HEK293 (cell line): ENCODE measurements around the gene ANGPT4.

Source experiments
- MEIS1 ChIP-seq: sonication (generic); formaldehyde crosslinking; IDR thresholded peaks from 2 replicates; pipeline ENCODE4 v1.8.1; 2022; ENCODE audit warnings: missing genetic modification reagents, mild to moderate bottlenecking, borderline replicate concordance
- TCF7L2 ChIP-seq: IDR thresholded peaks from 2 replicates; pipeline ENCODE4 v1.6.1; 2011; ENCODE audit warnings: low read depth, mild to moderate bottlenecking, inconsistent platforms, low read length, moderate library complexity, borderline replicate concordance
- WT1 ChIP-seq: fragments of 450-650 bp; formaldehyde crosslinking; IDR thresholded peaks from 2 replicates; pipeline ENCODE4 v1.5.1; 2016; ENCODE audit warnings: missing biosample characterization, missing genetic modification characterization
- YY1 ChIP-seq: fragments of 450-650 bp; formaldehyde crosslinking; IDR thresholded peaks from 2 replicates; pipeline ENCODE4 v1.5.1; 2018; ENCODE audit warnings: missing biosample characterization, missing genetic modification characterization
- ZFP3 ChIP-seq: fragments of 450-650 bp; formaldehyde crosslinking; IDR thresholded peaks from 2 replicates; pipeline ENCODE4 v1.5.1; 2016; ENCODE audit warnings: low read depth, missing biosample characterization, missing genetic modification characterization
- ZNF114 ChIP-seq: fragments of 450-650 bp; formaldehyde crosslinking; IDR thresholded peaks from 2 replicates; pipeline ENCODE4 v1.5.0; 2017; ENCODE audit warnings: missing biosample characterization, missing genetic modification characterization
- ZNF274 ChIP-seq, 2 experiments: fragments of 200-500 bp in 1 of 2; fragments of 450-650 bp in 1 of 2; sonication (Bioruptor generic) in 1 of 2; formaldehyde crosslinking in 1 of 2; IDR thresholded peaks; 2 replicates each; pipeline versions ENCODE4 v1.5.1 to v1.6.1; 2014 to 2016; ENCODE audit warnings: borderline replicate concordance in 1 of 2, inconsistent platforms in 1 of 2, low read length in 1 of 2, missing biosample characterization in 1 of 2, missing genetic modification characterization in 1 of 2
- ZNF530 ChIP-seq: fragments of 450-650 bp; formaldehyde crosslinking; IDR thresholded peaks from 2 replicates; pipeline ENCODE4 v1.5.1; 2016; ENCODE audit warnings: low read depth, missing biosample characterization, missing genetic modification characterization
- ZNF629 ChIP-seq: fragments of 450-650 bp; formaldehyde crosslinking; IDR thresholded peaks from 2 replicates; pipeline ENCODE4 v1.5.1; 2017; ENCODE audit warnings: missing biosample characterization, missing genetic modification characterization
- TF ChIP-seq, protein P1 (sequence below): fragments of 450-650 bp; formaldehyde crosslinking; IDR thresholded peaks from 2 replicates; pipeline ENCODE4 v1.5.1; 2016; ENCODE audit warnings: missing biosample characterization, missing genetic modification characterization
- TF ChIP-seq, protein P2 (sequence below): fragments of 450-650 bp; formaldehyde crosslinking; IDR thresholded peaks from 2 replicates; pipeline ENCODE4 v1.5.1; 2017; ENCODE audit warnings: missing biosample characterization, missing genetic modification characterization
- TF ChIP-seq, protein P3 (sequence below): fragments of 450-650 bp; formaldehyde crosslinking; IDR thresholded peaks from 2 replicates; pipeline ENCODE4 v1.5.1; 2016; ENCODE audit warnings: missing biosample characterization, missing genetic modification characterization, low read depth
- TF ChIP-seq, protein P4 (sequence below): fragments of 450-650 bp; formaldehyde crosslinking; IDR thresholded peaks from 2 replicates; pipeline ENCODE4 v1.5.1; 2016; ENCODE audit warnings: missing biosample characterization, missing genetic modification characterization

DNA sequence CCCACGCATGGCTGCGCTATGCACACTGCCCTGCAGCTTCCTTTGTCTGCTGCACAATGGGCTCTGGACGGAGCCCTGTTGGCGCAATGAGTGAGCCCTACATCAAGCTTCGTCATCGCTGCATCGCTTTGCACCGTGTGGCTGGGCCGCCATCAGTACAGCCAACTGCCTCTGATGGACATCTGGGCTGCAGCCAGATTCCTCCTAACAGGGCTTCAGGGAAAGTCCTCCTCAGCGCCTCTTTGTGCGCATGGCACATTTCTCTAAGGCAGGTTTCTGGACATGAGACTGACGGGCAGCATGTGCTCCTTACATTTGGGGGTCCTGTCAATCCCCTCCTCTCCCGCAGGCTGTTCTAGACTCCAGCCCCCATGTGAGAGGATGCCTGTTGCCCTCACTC, 29.7 kb upstream of the ANGPT4 start:
- TF ChIP-seq, protein P1, sequence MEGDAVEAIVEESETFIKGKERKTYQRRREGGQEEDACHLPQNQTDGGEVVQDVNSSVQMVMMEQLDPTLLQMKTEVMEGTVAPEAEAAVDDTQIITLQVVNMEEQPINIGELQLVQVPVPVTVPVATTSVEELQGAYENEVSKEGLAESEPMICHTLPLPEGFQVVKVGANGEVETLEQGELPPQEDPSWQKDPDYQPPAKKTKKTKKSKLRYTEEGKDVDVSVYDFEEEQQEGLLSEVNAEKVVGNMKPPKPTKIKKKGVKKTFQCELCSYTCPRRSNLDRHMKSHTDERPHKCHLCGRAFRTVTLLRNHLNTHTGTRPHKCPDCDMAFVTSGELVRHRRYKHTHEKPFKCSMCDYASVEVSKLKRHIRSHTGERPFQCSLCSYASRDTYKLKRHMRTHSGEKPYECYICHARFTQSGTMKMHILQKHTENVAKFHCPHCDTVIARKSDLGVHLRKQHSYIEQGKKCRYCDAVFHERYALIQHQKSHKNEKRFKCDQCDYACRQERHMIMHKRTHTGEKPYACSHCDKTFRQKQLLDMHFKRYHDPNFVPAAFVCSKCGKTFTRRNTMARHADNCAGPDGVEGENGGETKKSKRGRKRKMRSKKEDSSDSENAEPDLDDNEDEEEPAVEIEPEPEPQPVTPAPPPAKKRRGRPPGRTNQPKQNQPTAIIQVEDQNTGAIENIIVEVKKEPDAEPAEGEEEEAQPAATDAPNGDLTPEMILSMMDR (tag by site-specific recombination): no peak
- TF ChIP-seq, protein P2, sequence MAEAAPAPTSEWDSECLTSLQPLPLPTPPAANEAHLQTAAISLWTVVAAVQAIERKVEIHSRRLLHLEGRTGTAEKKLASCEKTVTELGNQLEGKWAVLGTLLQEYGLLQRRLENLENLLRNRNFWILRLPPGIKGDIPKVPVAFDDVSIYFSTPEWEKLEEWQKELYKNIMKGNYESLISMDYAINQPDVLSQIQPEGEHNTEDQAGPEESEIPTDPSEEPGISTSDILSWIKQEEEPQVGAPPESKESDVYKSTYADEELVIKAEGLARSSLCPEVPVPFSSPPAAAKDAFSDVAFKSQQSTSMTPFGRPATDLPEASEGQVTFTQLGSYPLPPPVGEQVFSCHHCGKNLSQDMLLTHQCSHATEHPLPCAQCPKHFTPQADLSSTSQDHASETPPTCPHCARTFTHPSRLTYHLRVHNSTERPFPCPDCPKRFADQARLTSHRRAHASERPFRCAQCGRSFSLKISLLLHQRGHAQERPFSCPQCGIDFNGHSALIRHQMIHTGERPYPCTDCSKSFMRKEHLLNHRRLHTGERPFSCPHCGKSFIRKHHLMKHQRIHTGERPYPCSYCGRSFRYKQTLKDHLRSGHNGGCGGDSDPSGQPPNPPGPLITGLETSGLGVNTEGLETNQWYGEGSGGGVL (tag by site-specific recombination): no peak
- no peak for TF ChIP-seq ZNF629 (tag by site-specific recombination)
- no peak for TF ChIP-seq ZFP3
- TF ChIP-seq, protein P3, sequence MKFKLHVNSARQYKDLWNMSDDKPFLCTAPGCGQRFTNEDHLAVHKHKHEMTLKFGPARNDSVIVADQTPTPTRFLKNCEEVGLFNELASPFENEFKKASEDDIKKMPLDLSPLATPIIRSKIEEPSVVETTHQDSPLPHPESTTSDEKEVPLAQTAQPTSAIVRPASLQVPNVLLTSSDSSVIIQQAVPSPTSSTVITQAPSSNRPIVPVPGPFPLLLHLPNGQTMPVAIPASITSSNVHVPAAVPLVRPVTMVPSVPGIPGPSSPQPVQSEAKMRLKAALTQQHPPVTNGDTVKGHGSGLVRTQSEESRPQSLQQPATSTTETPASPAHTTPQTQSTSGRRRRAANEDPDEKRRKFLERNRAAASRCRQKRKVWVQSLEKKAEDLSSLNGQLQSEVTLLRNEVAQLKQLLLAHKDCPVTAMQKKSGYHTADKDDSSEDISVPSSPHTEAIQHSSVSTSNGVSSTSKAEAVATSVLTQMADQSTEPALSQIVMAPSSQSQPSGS (tag by site-specific recombination): no peak
- no peak for TF ChIP-seq ZNF530 (tag by site-specific recombination)
- no peak for TF ChIP-seq WT1 (tag by site-specific recombination)
- no peak for TF ChIP-seq ZNF274 (IDR thresholded peaks at IDR 0.05; ENCODE audit: low read length)
- no peak for TF ChIP-seq ZNF274 (tag by site-specific recombination; IDR thresholded peaks at IDR 0.05; ENCODE audit: borderline replicate concordance)
- no peak for TF ChIP-seq TCF7L2
- TF ChIP-seq, protein P4, sequence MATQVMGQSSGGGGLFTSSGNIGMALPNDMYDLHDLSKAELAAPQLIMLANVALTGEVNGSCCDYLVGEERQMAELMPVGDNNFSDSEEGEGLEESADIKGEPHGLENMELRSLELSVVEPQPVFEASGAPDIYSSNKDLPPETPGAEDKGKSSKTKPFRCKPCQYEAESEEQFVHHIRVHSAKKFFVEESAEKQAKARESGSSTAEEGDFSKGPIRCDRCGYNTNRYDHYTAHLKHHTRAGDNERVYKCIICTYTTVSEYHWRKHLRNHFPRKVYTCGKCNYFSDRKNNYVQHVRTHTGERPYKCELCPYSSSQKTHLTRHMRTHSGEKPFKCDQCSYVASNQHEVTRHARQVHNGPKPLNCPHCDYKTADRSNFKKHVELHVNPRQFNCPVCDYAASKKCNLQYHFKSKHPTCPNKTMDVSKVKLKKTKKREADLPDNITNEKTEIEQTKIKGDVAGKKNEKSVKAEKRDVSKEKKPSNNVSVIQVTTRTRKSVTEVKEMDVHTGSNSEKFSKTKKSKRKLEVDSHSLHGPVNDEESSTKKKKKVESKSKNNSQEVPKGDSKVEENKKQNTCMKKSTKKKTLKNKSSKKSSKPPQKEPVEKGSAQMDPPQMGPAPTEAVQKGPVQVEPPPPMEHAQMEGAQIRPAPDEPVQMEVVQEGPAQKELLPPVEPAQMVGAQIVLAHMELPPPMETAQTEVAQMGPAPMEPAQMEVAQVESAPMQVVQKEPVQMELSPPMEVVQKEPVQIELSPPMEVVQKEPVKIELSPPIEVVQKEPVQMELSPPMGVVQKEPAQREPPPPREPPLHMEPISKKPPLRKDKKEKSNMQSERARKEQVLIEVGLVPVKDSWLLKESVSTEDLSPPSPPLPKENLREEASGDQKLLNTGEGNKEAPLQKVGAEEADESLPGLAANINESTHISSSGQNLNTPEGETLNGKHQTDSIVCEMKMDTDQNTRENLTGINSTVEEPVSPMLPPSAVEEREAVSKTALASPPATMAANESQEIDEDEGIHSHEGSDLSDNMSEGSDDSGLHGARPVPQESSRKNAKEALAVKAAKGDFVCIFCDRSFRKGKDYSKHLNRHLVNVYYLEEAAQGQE (tag by site-specific recombination): no peak
- no peak for TF ChIP-seq MEIS1
- TF ChIP-seq YY1 (tag by site-specific recombination): no peak
- TF ChIP-seq ZNF114 (tag by site-specific recombination): no peak
